ENCODE measurements around the gene CACNA1D. TPM values are rescaled to one million over a fixed set of nuclear protein-coding genes. Genes with fewer than 3 reads are reported as not detected.

CACNA1D gene
- total and polyA plus RNA-seq, 2 experiments from 2014 or later, result 41.0 to 159 TPM

- Histone ChIP-seq H3K9me3 (ENCODE audit: low read depth) (no peaks in the 10 kb centered on the region), H3K4me1 (ENCODE audit: low read depth) (peaks cover 56% of the 10 kb centered on the region), H3K4me3 (no peak overlapping the region), H3K27me3 (no peaks in the 10 kb centered on the region), H3K27ac (no peak overlapping the region), H3K36me3 (no peaks in the 10 kb centered on the region)
- no peak for DNase-seq (ENCODE audit: low read depth in 1 of 2, low spot score in 1 of 2)
- TF ChIP-seq CTCF (IDR thresholded peaks at IDR 0.05; ENCODE audit: low read depth, low read length), result no peak
Observed at GRCh38 chr3:53496984-53497383, 2.6 kb downstream of the CACNA1D start.

GRCh38 chr3:53498806-53499641, 4.6 kb downstream of the CACNA1D start:
- TF ChIP-seq CTCF (IDR thresholded peaks at IDR 0.05; ENCODE audit: low read depth, low read length), result no peak
- peaks cover 59% of the 10 kb centered on the region for H3K4me1 ChIP-seq (ENCODE audit: low read depth)
- no peak for DNase-seq (ENCODE audit: low read depth in 1 of 2, low spot score in 1 of 2)
- no peak overlapping the region for H3K4me3 ChIP-seq
- H3K27me3 ChIP-seq, result no peaks in the 10 kb centered on the region
- H3K36me3 ChIP-seq, result no peaks in the 10 kb centered on the region
- peak overlapping the region; percentile 44 for H3K27ac ChIP-seq
- no peaks in the 10 kb centered on the region for H3K9me3 ChIP-seq (ENCODE audit: low read depth)

- peaks cover 59% of the 10 kb centered on the region for H3K4me1 ChIP-seq (ENCODE audit: low read depth)
- H3K4me3 ChIP-seq, result no peak overlapping the region
- TF ChIP-seq CTCF (IDR thresholded peaks at IDR 0.05; ENCODE audit: low read depth, low read length), result no peak
- peak overlapping the region; percentile 80 for H3K27ac ChIP-seq
- no peaks in the 10 kb centered on the region for H3K36me3 ChIP-seq
- H3K27me3 ChIP-seq, result no peaks in the 10 kb centered on the region
- DNase-seq (ENCODE audit: low read depth in 1 of 2, low spot score in 1 of 2), result no peak
- no peaks in the 10 kb centered on the region for H3K9me3 ChIP-seq (ENCODE audit: low read depth)
Observed at GRCh38 chr3:53500165-53500777, 5.9 kb downstream of the CACNA1D start.

GRCh38 chr3:53501178-53501577, 6.8 kb downstream of the CACNA1D start:
- no peak for TF ChIP-seq CTCF (IDR thresholded peaks at IDR 0.05; ENCODE audit: low read depth, low read length)
- H3K4me3 ChIP-seq, result no peak overlapping the region
- H3K4me1 ChIP-seq (ENCODE audit: low read depth), result peaks cover 58% of the 10 kb centered on the region
- peak in 1 of 2 donors; percentile 44 for DNase-seq (ENCODE audit: low read depth in 1 of 2, low spot score in 1 of 2)
- H3K27ac ChIP-seq, result peak overlapping the region; percentile 80
- H3K27me3 ChIP-seq, result no peaks in the 10 kb centered on the region
- H3K9me3 ChIP-seq (ENCODE audit: low read depth), result no peaks in the 10 kb centered on the region
- H3K36me3 ChIP-seq, result no peaks in the 10 kb centered on the region

- no peaks in the 10 kb centered on the region for H3K27me3 ChIP-seq
- no peaks in the 10 kb centered on the region for H3K9me3 ChIP-seq (ENCODE audit: low read depth)
- no peaks in the 10 kb centered on the region for H3K36me3 ChIP-seq
- no peak for DNase-seq (ENCODE audit: low read depth in 1 of 2, low spot score in 1 of 2)
- no peak overlapping the region for H3K27ac ChIP-seq
- TF ChIP-seq CTCF (IDR thresholded peaks at IDR 0.05; ENCODE audit: low read depth, low read length), result no peak
- peaks cover 44% of the 10 kb centered on the region for H3K4me1 ChIP-seq (ENCODE audit: low read depth)
- no peak overlapping the region for H3K4me3 ChIP-seq
Observed at GRCh38 chr3:53502737-53503136, 8.3 kb downstream of the CACNA1D start.
